Peyer's patch (tissue), 4 donors: ENCODE data around the gene MON1A. TPM values are rescaled to one million over a fixed set of nuclear protein-coding genes. Genes with fewer than 3 reads are reported as not detected.

Experiments used
- DNase-seq, 3 donors: peaks; one replicate each; pipeline ENCODE4 v3.0.0-alpha.2; 2017 to 2019
- H3K27ac ChIP-seq, 4 donors: fragments of 200-600 bp; sonication (generic); one replicate each; pipeline ENCODE4 v1.5.1; 2016 to 2019
- H3K27me3 ChIP-seq, 2 donors: fragments of 200-600 bp; sonication (generic); one replicate each; pipeline ENCODE4 v1.5.1; 2019
- H3K36me3 ChIP-seq, 3 donors: fragments of 200-600 bp; sonication (generic); one replicate each; pipeline ENCODE4 v1.5.1; 2016 to 2019
- H3K4me1 ChIP-seq, 4 donors: fragments of 200-600 bp; sonication (generic); one replicate each; pipeline ENCODE4 v1.5.1; 2016 to 2019
- H3K4me3 ChIP-seq, 4 donors: fragments of 200-600 bp; sonication (generic); 1 replicate in 3 of 4; 2 replicates in 1 of 4; pipeline ENCODE4 v1.5.1; 2016 to 2019; ENCODE audit warnings: mild to moderate bottlenecking in 1 of 4
- H3K9me3 ChIP-seq, 4 donors: fragments of 200-600 bp; sonication (generic); one replicate each; pipeline ENCODE4 v1.5.1; 2016 to 2019; ENCODE audit warnings: mild to moderate bottlenecking in 1 of 4
- CTCF ChIP-seq, 6 experiments: fragments of 450-650 bp in 4 of 6; fragments of 200-600 bp in 2 of 6; sonication (generic) in 1 of 6; IDR thresholded peaks; one replicate each; pipeline ENCODE4 v1.5.1; 2017 to 2019; ENCODE audit warnings: antibody characterized with exemption in 6 of 6, mild to moderate bottlenecking in 3 of 6, moderate library complexity in 1 of 6
- POLR2A ChIP-seq, 2 donors: fragments of 450-650 bp; IDR thresholded peaks; one replicate each; pipeline ENCODE4 v1.5.1; 2017; ENCODE audit warnings: antibody characterized with exemption in 2 of 2, mild to moderate bottlenecking in 2 of 2, moderate library complexity in 2 of 2
- total RNA-seq, 4 donors: library from RNA; depleted of rRNA; stranded (reverse); fragments of >200 nt; gene quantifications; one replicate each; pipeline ENCODE4 v1.1.0, GENCODE V29; 2016

Gene MON1A
- total RNA-seq, 4 donors from 2014 or later = 19.0 to 32.3 (median 22.5) TPM

DNA sequence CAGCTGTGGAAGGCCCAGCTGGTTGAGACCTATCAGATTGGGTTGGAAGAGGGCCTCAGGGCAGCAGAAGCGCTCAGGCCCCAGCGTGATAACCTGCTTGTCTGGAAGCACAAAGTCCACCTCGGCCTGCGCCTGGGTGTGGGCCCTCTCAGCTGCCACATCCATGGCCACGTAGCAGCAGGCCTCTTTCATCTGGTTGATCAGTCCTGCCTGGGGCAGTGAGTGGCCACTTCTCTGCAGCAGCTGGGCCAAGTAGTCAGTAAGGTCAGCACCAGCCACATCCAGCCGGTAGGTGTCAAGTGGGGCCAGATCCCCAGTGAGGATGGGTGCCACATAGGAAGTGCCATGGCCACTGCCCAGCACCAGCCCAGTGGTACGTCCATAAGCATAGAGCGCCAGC is 56.0 kb downstream of the MON1A start:
- no peak overlapping the region for H3K4me3 ChIP-seq
- TF ChIP-seq CTCF (IDR thresholded peaks at IDR 0.05) (peak in 3 of 6 experiments; percentile 5 to 18 (median 18)), POLR2A (IDR thresholded peaks at IDR 0.05) (peak in 1 of 2 donors; percentile 26)
- peaks cover 10 to 34% (median 11%) of the 10 kb centered on the region in 4 donors for H3K4me1 ChIP-seq
- peak overlapping the region in 2 of 4 donors; percentile 77 to 79 for H3K27ac ChIP-seq
- DNase-seq = peak in 2 of 3 donors; percentile 88
- no peaks in the 10 kb centered on the region for H3K9me3 ChIP-seq
- H3K27me3 ChIP-seq = peaks cover 0 to 14% of the 10 kb centered on the region in 2 donors
- H3K36me3 ChIP-seq = no peaks in the 10 kb centered on the region

- DNase-seq = peak in 1 of 3 donors; percentile 61
Measured at GRCh38 chr3:49872801-49873281, 56.8 kb downstream of the MON1A start.

GRCh38 chr3:49871531-49872153 is 58.0 kb downstream of the MON1A start:
- no peaks in the 10 kb centered on the region for H3K36me3 ChIP-seq
- H3K4me1 ChIP-seq = peaks cover 10 to 34% (median 11%) of the 10 kb centered on the region in 4 donors
- H3K27ac ChIP-seq = no peak overlapping the region
- H3K4me3 ChIP-seq = no peak overlapping the region
- peaks cover 0 to 20% of the 10 kb centered on the region in 2 donors for H3K27me3 ChIP-seq
- DNase-seq = no peak
- TF ChIP-seq CTCF (IDR thresholded peaks at IDR 0.05) (no peak), POLR2A (IDR thresholded peaks at IDR 0.05) (no peak)
- H3K9me3 ChIP-seq = no peaks in the 10 kb centered on the region

More at GRCh38 chr3:49872801-49873281, 56.8 kb downstream of the MON1A start:
- Histone ChIP-seq H3K4me3 (no peak overlapping the region), H3K9me3 (no peaks in the 10 kb centered on the region), H3K36me3 (no peaks in the 10 kb centered on the region), H3K27ac (peak overlapping the region in 2 of 4 donors; percentile 77 to 79), H3K27me3 (peaks cover 0 to 20% of the 10 kb centered on the region in 2 donors), H3K4me1 (peaks cover 10 to 34% (median 11%) of the 10 kb centered on the region in 4 donors)
- TF ChIP-seq CTCF (IDR thresholded peaks at IDR 0.05) (peak in 1 of 6 experiments; percentile 22), POLR2A (IDR thresholded peaks at IDR 0.05) (no peak)

DNA sequence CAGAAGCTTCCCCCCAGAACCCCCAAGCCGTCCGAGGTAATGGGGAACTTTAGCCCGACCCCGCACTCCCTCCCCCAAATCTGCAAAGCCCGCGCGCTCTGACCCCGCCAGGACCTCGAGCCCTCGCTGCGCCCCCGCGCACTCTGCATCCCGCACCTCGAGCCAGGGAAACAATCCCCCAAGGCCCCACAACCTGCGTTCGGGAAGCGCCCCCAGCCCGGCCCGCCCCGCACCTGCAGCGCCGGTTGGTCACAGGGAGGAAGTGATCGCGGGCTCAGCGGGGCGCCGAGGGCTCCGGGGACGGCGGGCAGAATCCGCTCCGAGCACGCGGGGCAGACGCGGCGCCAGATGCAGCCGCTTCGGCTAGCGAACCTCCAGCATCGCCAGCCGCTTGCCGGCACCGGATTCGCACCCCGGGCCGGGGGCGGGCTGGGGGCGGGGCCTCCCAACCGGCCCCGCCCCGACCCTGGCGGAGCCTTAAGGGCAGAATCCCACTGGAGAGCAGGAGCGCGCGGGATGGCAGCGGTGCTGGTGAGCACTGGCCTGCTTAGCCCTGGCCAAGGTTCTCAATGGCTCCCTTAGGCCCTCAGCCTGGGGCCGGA is 60.0 kb downstream of the MON1A start, which contains the start of gene CAMKV:
TSS of gene CAMKV (minus strand) at position 382 of the 602 bp plus-strand sequence. CDS start 7,518 bp downstream, outside the sequence.
- Histone ChIP-seq H3K4me1 (peaks cover 10 to 34% (median 11%) of the 10 kb centered on the region in 4 donors), H3K4me3 (peak within 1 kb of the TSS; percentile 25 to 55 (median 46)), H3K27ac (no peak within 1 kb of the TSS), H3K36me3 (no peaks in the 10 kb centered on the region), H3K27me3 (peaks cover 0 to 20% of the 10 kb centered on the region in 2 donors), H3K9me3 (no peaks in the 10 kb centered on the region)
- TF ChIP-seq POLR2A (IDR thresholded peaks at IDR 0.05) = no peak
- no peak for TF ChIP-seq CTCF (IDR thresholded peaks at IDR 0.05)
- no peak for DNase-seq

DNA sequence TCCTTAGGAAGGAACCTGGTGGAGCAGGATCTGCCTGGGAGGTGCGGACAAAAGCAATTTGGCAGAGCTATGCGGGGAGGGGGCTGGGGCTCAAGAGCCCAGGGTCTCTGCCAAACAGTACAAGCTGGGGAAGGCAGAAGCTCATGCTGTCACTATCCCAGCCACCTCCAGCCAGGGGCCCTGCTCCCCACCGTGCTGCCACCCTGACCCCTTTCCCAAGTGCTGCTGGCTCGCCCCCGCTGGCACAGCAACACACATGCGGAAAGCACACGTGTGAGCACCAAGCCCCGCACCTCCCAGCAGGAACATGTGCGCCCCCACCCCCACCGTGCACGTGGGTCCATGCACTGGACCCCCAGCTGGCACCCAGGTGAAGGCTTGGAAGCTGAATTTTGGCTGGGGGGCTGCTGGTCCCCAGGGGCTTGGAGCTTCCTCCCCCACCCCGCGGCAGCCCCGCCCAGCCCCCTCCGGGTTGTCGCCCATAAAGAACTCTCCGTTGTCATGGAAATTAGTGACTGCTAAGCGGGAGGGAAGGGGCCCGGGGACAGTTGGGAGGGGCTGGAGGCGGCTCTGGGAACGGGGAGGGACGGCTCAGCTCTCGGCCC is 60.6 kb downstream of the MON1A start:
- Histone ChIP-seq H3K27me3 (peaks cover 0 to 20% of the 10 kb centered on the region in 2 donors), H3K27ac (no peak overlapping the region), H3K36me3 (no peaks in the 10 kb centered on the region), H3K4me3 (peak overlapping the region in 3 of 4 donors; percentile 45 to 55 (median 47)), H3K9me3 (no peaks in the 10 kb centered on the region), H3K4me1 (peaks cover 7 to 30% (median 11%) of the 10 kb centered on the region in 4 donors)
- DNase-seq = no peak
- TF ChIP-seq CTCF (IDR thresholded peaks at IDR 0.05) (no peak), POLR2A (IDR thresholded peaks at IDR 0.05) (no peak)
